ENCODE data around the gene SDK1.
"Not testable (repeated sequence)": the region's sequence is repeated elsewhere in the genome, so short reads cannot be mapped to it uniquely, and the experiment has no call there.

The SDK1 gene

DNA sequence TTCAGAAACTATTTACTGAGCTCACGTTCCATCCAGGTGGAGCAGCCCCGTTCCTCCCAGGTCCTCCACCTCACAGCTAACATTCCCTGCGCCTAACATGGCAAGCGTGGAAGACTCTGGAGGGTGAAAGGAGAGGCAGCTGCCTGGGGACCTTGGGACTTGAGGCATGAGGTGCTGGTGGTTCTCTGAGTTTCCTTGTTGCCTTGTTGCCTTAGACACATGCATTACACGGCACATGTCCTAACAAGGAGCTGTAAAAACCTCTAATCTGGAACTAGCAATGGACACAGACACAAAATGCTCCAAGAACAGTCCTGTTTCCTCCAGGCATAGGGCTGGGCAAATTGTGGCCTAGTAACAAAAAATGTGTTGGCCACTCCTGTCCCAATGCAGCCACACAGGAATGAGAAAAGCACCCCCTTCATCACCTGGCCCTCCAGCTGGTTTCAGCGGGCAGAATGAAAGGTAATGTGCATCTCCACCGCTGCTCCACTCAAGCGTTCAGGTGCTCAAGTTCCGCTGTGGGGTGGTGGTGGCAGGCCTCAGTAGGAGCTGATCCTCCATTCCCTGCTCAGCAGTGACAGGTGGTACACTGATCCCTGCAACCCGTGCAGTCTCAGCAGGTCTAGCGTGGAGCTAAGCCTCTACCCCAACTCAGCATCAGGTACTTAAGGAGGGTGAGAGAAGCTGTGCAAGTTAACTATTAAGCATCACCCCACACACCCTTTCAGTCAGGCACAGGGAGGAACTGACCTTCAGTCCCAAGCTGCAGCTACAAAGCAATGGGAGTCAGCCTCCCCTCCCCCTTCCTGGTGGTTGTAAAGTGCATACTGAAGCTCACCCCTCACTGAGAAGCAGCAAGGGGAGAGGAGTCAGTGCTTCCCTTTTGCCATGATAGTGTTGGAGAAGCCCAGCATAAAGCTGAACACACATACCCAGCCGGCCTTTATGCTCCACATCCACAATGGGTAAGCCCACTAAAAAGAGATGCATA lies 382.8 kb downstream of the SDK1 start:
- no peak for DNase-seq

GRCh38 chr7:3688071-3688470 lies 387.0 kb downstream of the SDK1 start:
- DNase-seq = no peak

GRCh38 chr7:3688842-3689241 lies 387.8 kb downstream of the SDK1 start:
- DNase-seq = no peak

DNA sequence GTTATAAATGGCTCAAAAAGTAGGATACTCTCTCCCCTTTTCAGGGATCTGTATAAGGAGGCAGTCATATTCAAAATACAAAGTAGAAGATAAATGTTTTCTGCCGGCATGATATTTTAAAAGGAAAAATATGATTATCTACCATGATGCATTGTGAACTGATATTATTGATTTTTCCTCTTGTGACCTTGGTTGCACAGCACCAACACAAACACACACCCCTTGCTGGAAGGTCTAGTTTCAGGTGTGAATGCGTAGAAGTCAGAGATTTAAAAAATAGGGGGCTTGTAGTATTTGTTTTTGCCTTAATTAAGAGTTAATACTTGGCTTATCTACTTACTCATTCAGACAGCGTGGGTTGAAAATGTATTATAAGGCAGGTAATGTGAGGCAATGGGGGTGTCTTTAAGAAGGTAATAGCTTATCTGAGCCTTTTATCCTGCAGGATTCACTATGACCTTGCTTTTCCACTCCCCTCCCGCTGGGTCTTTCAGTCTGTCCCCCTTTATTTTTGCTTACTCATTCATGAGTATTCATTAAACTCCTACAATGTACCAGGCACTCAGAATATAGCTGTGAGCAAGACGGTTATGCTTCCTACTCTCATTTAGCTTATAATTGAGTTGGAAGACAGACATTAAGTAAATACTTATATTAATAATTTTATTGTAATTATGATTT lies 390.6 kb downstream of the SDK1 start:
- DNase-seq = no peak

GRCh38 chr7:3695602-3696001 lies 394.6 kb downstream of the SDK1 start:
- DNase-seq = no peak

- no peak for DNase-seq
Measured at GRCh38 chr7:3696113-3696512, 395.1 kb downstream of the SDK1 start.

- DNase-seq = no peak
Measured at GRCh38 chr7:3697472-3697871, 396.4 kb downstream of the SDK1 start.

DNA sequence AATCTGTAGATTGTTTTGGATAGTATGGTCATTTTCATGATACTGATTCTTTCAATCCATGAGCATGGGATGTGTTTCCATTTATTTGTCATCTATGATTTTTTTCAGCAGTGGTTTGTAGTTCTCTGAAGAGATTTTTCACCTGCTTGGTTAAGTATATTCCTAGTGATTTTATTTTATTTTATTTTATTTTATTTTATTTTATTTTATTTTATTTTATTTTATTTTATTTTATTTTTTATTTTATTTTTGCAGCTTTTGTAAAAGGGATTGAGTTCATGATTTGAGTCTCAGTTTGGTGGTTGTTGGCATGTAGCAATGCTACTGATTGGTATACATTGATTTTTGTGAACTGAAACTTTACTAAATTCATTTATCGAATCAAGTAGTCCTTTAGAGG lies 404.2 kb downstream of the SDK1 start:
- DNase-seq = no peak

DNA sequence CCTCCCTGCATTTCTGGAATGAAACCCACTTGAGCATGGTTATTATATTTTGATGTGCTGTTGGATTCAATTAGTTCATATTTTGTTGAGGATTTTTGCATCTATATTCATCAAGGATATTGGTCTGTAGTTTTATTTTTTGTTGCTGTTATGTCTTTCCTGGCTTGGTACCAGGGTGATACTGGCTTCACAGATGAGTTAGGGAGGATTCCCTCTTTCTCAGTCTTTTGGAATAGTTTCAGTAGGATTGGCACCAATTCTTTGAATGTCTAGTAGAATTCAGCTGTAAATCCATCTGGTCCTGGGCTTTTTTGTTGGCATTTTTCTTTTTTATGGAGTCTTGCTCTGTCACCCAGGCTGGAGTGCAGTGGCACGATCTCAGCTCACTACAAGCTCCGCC lies 405.0 kb downstream of the SDK1 start:
- not testable (repeated sequence) for DNase-seq

GRCh38 chr7:3710122-3710521 lies 409.1 kb downstream of the SDK1 start:
- no peak for DNase-seq

DNA sequence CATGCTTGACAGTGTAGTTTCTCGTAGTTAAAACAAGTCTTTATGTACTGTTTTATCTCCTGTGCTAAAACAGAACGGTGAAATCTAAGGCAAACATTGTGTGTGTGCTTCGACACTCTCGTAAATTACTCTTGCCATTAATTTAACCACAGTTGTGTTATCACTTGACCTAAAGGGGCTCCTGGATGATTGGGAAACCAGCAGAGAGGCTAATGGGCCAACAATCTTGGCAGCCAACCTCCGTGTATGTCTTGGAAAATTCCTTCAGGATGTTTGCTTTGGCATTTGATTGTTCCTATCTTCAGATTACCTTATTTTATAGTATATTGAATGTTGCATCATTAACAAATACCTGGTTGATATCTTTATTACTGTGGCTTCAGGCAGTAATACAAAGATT lies 409.5 kb downstream of the SDK1 start:
- DNase-seq = no peak

GRCh38 chr7:3712841-3713240 lies 411.8 kb downstream of the SDK1 start:
- DNase-seq = no peak

DNA sequence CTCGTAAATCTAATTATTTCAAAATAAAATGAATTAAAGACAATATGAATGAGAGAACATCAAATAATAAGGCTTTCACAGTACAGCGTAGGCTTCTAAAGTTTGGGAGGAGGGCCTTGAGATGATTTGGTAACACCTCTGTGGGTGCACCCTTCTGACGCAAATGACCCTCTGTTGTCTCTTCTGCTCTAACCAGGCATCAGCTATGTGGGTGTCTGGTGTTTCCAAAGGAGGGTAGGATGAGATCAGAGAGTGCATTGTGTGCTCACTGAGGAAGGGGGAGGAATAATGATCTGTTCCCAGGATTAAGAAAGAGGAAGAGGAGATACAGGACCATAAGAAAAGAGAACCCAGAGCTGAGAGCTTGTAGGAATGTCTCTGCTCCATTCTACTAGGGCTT lies 420.4 kb downstream of the SDK1 start:
- no peak for DNase-seq

DNA sequence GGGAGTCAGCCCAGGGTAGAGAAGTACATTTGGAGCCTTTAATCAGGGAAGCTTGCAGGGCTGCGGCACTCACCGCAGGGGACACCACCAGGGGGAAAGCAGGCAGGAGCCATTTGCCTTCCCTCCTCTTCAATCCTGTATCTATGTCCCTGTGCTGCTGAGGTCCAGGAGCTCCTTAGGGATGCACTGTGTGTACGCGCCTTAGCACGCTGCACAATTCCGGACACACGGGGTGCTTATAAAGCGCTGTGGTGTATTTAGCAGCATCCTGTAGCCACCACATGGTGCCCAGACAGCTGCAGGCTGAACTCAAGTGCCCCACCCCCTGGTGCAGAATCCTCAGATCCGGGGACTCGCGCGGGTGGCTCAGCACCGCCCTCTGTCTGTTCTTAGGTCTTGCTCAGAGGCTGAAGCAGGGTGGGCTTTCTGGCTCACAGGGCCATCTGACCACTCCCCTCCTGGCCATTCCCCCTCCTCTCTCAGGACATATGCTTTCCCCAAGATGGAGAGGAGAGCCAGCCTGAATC lies 421.4 kb downstream of the SDK1 start:
- peak in 7 of 14 donors; percentile 2 to 37 (median 15) for DNase-seq

- DNase-seq = no peak
Measured at GRCh38 chr7:3725155-3726059, 424.4 kb downstream of the SDK1 start.

DNA sequence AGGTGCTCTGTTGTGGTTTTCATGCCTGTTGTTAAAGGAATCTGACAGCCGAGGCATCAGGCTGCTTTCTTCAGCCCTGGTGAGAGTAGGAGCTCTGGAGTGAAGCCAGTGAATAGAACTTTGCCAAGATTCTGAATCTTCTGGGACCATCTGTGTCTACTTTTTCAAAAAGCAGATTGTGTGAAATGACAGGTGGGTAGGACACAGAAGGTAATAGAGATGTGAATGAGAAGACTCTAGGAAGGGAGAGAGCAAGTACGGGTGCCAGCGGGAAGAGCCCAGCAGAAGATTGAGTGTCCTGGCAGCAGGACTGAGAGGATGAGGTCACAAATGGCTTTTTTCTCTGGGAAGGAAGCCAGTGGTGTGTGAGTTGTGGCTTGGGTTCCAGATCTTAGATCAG lies 429.2 kb downstream of the SDK1 start:
- DNase-seq = no peak

- DNase-seq = no peak
Measured at GRCh38 chr7:3732395-3733005, 431.4 kb downstream of the SDK1 start.

DNA sequence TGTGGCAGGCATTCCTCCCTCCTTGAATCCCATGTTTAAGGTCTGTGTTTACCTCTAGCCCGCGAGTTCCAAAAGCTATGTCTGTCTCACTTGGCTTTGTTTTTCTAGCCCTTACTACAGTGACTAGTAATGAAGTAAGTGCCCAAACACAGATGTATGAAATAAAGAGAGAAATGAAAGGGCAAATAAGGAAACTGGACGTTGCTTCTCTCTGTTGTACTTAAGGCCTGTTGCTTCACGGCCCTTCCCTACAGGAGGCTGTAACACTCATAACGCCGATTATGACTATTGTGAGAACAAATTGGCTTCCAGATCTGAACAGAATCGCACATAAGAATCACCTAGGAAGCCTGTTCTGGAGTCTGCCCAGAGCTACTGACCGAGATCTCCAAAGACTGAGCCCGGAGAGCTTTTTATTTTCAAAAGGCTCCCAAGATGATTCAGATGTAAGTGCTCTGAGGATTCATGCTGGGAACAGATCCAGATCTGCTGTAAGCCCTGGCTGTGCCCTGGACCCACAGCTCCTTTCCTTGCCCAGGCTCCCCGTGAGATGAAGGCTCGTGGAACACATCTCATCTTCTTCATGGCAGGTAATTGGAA lies 432.6 kb downstream of the SDK1 start:
- DNase-seq = no peak

DNA sequence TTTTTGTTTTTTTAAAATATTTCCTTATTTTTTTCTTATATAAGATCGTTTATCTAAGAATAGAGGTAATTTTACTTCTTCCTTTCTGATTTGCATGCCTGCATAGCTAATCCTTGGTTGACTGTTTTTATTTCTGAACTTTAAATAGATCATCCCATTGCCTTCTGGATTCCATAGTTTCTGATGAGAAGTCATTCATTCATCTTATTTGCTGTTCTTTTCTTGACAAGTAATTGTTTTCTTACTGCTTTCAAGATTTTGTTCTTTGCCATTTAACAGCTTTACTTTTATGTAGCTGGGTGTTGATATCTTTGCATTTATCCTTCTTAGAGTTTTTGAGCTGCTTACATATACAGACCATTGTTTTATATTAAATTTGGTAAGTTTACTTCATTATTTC lies 437.9 kb downstream of the SDK1 start:
- DNase-seq = no peak

DNA sequence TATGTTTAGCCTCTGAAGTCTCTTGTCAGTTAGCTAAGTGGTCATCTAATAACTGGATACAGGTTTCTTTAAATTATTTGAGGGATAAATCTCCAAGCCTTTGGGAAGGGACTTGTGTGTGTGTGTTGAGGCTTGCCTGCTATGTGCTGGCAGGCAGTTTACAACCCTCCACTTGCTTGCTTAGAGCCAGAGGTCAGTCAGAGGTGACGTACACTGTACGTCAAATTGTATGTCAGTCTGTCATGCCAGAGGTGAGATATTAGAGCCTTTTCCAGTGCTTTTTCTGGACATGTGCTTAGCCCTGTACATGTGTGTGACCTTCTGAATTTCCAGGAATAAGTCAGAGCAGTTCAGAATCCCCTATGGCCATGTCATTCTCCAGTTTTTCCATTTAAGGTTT lies 438.9 kb downstream of the SDK1 start:
- DNase-seq = no peak

GRCh38 chr7:3747467-3747866 lies 446.4 kb downstream of the SDK1 start:
- DNase-seq = no peak

GRCh38 chr7:3748389-3748788 lies 447.3 kb downstream of the SDK1 start:
- DNase-seq = no peak

All from C1 segment of cervical spinal cord (tissue), 14 donors.